Epithelial cell of esophagus (primary cell): ENCODE measurements around the gene HRH3.

Experiments used
- DNase-seq: peaks from one replicate; pipeline ENCODE4 v3.0.0; 2010; ENCODE audit warnings: low read depth
- H3K4me3 ChIP-seq: 2 replicates; pipeline ENCODE4 v1.5.1; 2011; ENCODE audit warnings: mild to moderate bottlenecking, low read length, control low read depth
- CTCF ChIP-seq: IDR thresholded peaks from 2 replicates; pipeline ENCODE4 v1.5.1; 2011; ENCODE audit warnings: low read depth, mild to moderate bottlenecking, low read length, control low read depth, inconsistent platforms; ENCODE audit not compliant: insufficient read depth; ENCODE audit errors: missing control alignments

HRH3 gene

GRCh38 chr20:62210496-62210855 lies 9.6 kb downstream of the HRH3 start:
- H3K4me3 ChIP-seq = no peak overlapping the region
- DNase-seq = no peak
- TF ChIP-seq CTCF = no peak

GRCh38 chr20:62209850-62210495 lies 10.1 kb downstream of the HRH3 start:
- no peak overlapping the region for H3K4me3 ChIP-seq
- no peak for DNase-seq
- TF ChIP-seq CTCF = no peak

GRCh38 chr20:62208795-62209755 lies 11.0 kb downstream of the HRH3 start:
- no peak overlapping the region for H3K4me3 ChIP-seq
- TF ChIP-seq CTCF = peak; percentile 20
- no peak for DNase-seq

- no peak for TF ChIP-seq CTCF
Measured at GRCh38 chr20:62208061-62208794, 11.8 kb downstream of the HRH3 start.

GRCh38 chr20:62206388-62206775 lies 13.7 kb downstream of the HRH3 start:
- DNase-seq = no peak
- TF ChIP-seq CTCF = no peak
- no peak overlapping the region for H3K4me3 ChIP-seq

More at GRCh38 chr20:62208061-62208794, 11.8 kb downstream of the HRH3 start:
- no peak overlapping the region for H3K4me3 ChIP-seq
- DNase-seq = no peak

GRCh38 chr20:62205618-62206387 lies 14.3 kb downstream of the HRH3 start:
- no peak overlapping the region for H3K4me3 ChIP-seq
- no peak for DNase-seq
- no peak for TF ChIP-seq CTCF
